DMS53 treated with DMSO at 0.1 percent for 48 hours (cell line): ENCODE measurements around the gene ASCL2.
"Not testable (repeated sequence)": the region's sequence is repeated elsewhere in the genome, so short reads cannot be mapped to it uniquely, and the experiment has no call there.

Experiments used
- DNase-seq: peaks from one replicate; lab custom pipeline; 2025; ENCODE audit not compliant: unreplicated experiment; lab: John Stamatoyannopoulos, UW

The ASCL2 gene

GRCh38 chr11:2237457-2238238, 32.7 kb downstream of the ASCL2 start:
- no peak for DNase-seq

DNA sequence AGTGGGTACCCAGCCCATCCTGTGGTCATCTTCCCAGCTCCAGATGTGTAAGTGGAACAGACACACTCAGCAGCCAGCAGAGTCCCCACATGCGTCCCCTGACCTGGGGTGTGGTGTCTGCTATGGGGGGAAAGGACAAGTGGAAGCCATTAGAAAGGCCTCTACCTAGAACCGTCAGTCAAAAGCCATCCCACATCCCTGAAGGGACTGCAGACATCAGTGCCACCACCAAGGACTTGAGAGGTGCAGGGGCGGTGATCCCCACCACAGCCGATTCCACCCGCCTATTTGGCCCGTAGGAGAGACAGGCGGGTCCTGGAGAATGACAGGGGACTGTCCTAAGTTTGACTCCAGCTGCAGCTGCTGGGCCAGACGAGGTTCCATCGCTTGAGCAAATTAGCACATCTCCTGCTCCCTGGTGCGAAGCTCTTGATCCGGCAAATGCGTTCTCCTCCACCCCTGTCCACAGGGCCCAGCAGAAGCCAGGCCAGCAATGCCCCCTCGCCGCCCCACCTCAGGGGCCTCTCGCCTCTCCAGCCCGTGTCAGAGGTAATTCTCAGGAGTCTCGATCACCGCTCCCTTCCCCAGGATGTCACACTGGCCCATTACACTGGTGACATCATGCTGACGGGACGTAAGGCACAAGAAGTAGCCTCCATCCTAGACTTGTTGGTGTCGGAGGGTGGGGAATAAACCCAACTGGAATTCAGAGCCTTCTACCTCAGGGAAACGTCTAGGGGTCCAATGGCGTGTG, 33.8 kb downstream of the ASCL2 start:
- DNase-seq, result not testable (repeated sequence)

DNA sequence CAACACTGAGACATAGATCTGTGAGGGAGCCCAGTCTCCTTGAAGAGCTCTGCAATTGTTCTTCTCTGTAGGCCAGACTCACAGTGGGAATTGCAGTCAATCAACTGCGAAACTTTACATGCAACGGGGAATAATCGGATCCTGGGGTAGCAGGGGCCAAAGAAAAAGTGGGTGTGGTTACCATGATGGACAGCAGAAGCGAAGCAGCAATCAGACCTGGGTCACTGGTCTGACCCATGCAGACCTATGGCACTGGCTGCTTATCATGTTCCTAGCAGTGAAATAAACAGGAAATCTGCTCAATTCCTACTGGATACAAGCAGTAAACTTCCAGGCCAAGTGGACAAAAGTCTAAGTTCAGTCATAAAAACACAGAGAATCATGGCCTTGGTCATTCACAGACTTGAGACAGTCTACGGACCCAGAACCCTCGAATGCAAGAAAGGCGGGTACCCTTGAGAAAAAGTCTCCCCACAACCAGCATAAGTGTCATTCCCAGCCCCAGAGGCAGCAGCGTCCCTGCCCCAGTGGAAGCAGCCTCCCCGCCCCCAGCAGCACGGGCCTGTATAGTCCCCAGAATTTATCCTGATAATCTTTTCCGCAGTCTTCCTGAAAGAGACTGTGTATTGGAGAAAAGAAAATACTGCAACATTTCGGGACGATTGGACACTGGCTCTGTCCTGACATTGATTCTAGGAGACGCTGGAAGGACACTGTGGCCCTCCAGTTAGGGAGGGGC, 34.6 kb downstream of the ASCL2 start:
- DNase-seq, result no peak

- DNase-seq, result no peak
These were observed 35.4 kb downstream of the ASCL2 start for GRCh38 chr11:2234963-2235362.

- DNase-seq, result no peak
These were observed 36.5 kb downstream of the ASCL2 start for GRCh38 chr11:2233693-2234455.

GRCh38 chr11:2229713-2230297, 40.6 kb downstream of the ASCL2 start:
- no peak for DNase-seq

DNA sequence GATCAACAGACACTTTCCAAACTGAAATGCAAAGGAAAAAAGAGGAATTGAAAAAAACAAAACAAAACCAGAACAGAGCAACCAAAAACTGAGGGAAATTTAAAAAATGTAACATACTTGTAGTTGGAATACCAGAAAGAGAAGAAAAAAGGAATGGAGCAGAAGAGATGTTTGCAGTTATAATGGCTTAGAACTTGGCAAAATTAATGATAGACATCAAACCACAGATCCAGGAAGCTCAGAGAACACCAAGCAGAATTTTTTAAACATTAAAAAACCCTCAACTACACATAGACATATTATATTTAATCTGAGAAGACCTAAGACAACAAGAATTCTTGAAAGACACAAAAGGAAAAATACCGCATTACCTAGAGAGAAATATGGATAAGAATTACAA, 46.1 kb downstream of the ASCL2 start:
- no peak for DNase-seq

DNA sequence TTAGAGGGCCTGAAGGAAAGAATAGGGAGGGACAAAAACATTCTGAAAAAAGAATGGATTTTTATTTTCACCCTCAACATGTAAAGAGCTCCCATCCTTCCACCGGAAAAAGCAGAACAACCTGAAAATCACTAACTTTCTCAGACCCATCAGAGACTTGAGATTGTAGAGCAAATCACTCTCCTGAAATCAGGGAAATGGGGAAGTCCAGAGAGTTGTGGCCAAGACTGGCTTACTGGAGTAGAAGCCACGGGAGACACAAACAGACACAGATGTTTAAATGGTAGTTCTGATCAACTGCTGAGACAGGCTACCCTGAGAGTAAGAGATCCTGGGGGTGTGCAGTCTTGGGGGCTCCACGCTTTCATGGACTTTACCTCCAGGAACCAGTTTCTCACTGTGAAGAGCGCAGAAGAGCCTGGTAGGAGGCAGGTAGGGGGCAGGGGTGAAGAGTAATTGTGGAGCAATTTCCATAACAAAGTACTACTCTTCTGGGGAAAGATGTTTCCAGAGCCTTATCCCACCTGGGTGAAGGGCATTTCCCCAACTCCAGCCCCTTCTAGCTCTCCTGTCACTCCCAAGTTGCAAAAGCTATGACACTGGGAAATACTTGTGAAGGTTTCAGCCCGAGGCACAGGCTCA, 47.1 kb downstream of the ASCL2 start:
- DNase-seq, result no peak

DNA sequence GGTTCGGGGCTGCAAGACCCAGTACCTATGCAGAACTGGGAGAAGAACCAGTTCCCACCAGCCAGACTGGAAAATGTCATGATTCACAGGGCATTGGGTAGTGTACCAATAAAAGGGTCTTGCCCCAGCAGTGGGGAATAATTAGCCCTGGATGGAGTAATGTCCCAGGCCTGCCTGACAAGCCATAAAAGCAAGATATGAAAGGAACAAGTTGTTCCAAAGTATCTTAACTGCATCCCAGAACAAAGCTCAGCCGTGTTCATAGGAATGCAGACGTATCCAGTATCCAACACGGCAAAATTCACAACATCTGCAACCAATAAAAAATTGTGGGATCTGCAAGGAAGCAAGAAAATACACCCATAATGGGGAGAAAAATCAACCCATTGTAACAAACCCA, 47.9 kb downstream of the ASCL2 start:
- DNase-seq, result no peak

GRCh38 chr11:2221591-2221990, 48.8 kb downstream of the ASCL2 start:
- DNase-seq, result no peak

GRCh38 chr11:2221024-2221423, 49.4 kb downstream of the ASCL2 start:
- no peak for DNase-seq

DNA sequence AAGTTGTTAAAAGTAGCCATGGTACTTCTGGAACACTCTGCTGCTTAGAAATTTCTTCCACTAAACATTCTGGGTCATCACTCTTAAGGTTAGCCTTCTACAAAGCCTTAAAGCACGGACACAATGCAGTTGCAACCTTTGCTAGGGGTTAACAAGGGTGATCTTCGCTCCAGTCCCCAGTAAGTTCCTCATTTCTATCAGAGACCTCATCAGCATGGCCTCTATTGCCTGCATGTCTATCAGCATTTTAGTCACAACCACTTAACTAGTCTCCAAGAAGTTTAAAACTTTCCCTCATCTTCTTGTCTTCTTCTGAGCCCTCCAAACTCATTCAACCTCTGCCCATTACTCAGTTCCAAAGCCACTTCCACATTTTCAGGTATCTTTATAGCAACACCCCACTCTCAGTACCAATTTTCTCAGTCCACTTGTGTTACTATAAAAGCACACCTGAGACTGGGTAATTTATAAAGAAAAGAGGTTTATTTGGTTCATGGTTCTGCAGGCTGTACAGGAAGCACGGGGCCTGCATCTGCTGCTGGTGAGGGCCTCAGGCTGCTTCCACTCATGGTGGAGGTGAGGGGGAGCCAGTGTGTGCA, 50.1 kb downstream of the ASCL2 start:
- DNase-seq, result no peak

GRCh38 chr11:2219318-2220017, 50.9 kb downstream of the ASCL2 start:
- DNase-seq, result no peak
